Measurements from ENCODE around the gene N4BP2L1. TPM values are rescaled to one million over a fixed set of nuclear protein-coding genes. Genes with fewer than 3 reads are reported as not detected.

N4BP2L1 gene
- total RNA-seq, 4 donors from 2014 or later: 17.2 to 31.5 (median 21.7) TPM

DNA sequence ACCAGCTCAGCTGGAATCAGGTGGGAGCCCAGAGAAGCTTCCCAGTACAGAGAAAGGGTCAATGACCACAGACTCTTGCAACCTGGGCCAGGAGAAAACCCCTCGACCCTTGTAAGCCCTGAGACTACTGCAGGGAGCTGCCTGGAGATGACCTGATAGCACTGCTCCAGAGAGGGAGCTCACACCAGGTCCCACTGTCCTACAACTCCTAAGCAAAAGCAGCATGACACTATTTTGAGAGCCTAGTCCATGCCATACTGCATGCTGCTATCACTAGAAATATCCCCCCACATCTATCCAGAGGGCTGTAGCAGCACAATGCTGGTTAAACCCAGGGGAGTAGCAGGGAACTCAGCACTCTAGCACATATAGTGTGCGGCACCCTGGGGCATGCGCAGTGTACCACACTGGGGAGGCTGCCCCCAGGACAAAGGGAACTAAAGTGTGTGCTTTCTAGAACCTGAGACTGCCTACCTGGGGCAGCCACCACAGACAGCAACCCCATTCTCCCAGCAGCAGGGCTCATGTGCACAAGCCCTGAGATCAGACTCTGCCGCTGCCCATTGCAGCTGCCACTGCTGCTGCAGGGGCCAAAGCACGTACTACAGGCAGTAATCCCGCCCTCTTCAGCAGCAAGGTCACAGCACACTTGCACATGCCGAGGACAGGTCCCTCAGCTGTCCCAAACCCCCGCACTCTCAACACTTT is 27.1 kb upstream of the N4BP2L1 start:
- Histone ChIP-seq H3K27ac (no peak overlapping the region), H3K4me1 (no peaks in the 10 kb centered on the region), H3K4me3 (no peak overlapping the region), H3K9me3 (peaks cover 0 to 10% (median 0%) of the 10 kb centered on the region in 4 donors), H3K27me3 (no peaks in the 10 kb centered on the region), H3K36me3 (peaks cover 0 to 6% (median 0%) of the 10 kb centered on the region in 3 donors)
- no peak for DNase-seq
- no peak for TF ChIP-seq POLR2A (IDR thresholded peaks at IDR 0.05)
- TF ChIP-seq, protein P1, sequence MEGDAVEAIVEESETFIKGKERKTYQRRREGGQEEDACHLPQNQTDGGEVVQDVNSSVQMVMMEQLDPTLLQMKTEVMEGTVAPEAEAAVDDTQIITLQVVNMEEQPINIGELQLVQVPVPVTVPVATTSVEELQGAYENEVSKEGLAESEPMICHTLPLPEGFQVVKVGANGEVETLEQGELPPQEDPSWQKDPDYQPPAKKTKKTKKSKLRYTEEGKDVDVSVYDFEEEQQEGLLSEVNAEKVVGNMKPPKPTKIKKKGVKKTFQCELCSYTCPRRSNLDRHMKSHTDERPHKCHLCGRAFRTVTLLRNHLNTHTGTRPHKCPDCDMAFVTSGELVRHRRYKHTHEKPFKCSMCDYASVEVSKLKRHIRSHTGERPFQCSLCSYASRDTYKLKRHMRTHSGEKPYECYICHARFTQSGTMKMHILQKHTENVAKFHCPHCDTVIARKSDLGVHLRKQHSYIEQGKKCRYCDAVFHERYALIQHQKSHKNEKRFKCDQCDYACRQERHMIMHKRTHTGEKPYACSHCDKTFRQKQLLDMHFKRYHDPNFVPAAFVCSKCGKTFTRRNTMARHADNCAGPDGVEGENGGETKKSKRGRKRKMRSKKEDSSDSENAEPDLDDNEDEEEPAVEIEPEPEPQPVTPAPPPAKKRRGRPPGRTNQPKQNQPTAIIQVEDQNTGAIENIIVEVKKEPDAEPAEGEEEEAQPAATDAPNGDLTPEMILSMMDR (IDR thresholded peaks at IDR 0.05): no peak

DNA sequence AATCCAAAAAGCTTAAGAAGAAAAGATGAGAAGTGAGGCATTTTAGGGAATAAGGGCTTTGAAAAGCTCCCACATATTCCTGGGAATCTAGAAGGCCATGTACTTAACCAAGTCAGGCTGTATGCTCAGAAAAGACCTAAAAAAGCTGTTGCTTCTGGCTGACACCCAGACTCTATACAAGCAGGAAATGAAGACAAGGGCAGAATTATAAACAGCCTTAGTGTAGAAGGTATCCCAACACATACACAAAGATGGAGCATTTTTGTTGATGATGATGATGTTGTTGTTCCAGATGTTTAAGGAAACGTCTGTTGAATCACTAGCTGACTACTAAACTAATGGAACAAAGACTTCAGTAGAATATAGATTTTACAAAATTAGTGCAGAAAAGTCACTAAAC is 26.1 kb upstream of the N4BP2L1 start:
- H3K4me1 ChIP-seq: no peaks in the 10 kb centered on the region
- no peak overlapping the region for H3K27ac ChIP-seq
- no peak overlapping the region for H3K4me3 ChIP-seq
- peaks cover 0 to 10% (median 0%) of the 10 kb centered on the region in 4 donors for H3K9me3 ChIP-seq
- DNase-seq: no peak
- H3K36me3 ChIP-seq: peaks cover 0 to 6% (median 0%) of the 10 kb centered on the region in 3 donors
- no peaks in the 10 kb centered on the region for H3K27me3 ChIP-seq
- TF ChIP-seq POLR2A (IDR thresholded peaks at IDR 0.05): no peak
- TF ChIP-seq, protein P1 (IDR thresholded peaks at IDR 0.05): no peak

DNA sequence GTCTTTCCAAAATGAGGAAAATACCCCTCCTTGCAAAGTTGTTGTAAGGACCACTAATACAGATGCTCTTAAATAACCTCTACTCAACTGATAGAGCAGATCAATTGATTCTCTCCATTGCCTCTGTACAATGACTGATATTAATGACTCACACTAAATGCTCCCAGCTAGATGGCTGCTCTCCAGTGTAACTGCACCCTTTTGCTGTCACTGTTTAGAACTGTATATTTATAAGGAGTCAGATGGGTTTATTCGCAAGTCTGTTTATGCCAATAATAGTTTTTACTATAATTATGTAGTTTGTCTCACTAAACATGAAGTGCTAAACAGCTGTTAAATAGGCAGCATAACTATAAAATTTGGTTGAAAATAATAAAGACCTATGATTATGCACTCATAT is 21.0 kb upstream of the N4BP2L1 start:
- no peaks in the 10 kb centered on the region for H3K27me3 ChIP-seq
- H3K27ac ChIP-seq: no peak overlapping the region
- DNase-seq: no peak
- no peaks in the 10 kb centered on the region for H3K9me3 ChIP-seq
- no peak overlapping the region for H3K4me3 ChIP-seq
- H3K36me3 ChIP-seq: no peaks in the 10 kb centered on the region
- TF ChIP-seq, protein P1 (IDR thresholded peaks at IDR 0.05): no peak
- TF ChIP-seq POLR2A (IDR thresholded peaks at IDR 0.05): no peak
- H3K4me1 ChIP-seq: no peaks in the 10 kb centered on the region

DNA sequence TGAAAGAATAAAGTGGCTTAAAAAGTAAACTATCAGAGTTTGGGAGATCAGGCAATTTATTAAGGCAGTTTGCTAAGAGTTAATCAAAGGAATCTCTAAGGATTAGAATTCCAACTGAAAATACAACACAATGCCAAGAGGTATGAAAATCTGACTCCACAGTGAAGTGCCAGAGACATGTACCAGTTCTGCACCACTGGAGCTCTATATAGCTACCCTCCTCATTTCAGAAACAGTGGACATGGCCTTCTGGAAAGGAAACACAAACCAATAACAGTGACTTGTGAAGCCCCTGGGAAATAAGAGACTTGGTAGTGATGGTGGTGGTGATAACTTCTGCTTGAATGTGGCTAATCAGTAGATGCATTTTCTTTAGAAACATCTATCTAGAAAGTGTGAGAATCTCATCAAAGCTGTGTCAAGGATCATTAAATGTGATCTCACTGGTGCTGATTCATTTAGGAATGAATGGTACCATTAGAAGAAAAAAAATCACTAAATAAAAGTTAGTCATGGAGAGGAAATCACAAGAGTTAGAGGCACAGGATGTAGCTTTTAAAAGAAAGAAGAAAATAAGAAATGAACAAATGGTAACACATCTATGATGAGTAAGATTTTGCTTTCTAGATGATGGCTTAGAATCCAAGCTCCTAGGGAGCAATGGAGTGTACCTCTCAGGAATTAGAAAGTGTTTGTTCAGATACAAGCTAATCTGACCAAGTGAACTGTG is 20.1 kb upstream of the N4BP2L1 start:
- no peaks in the 10 kb centered on the region for H3K9me3 ChIP-seq
- DNase-seq: no peak
- H3K36me3 ChIP-seq: no peaks in the 10 kb centered on the region
- no peak for TF ChIP-seq POLR2A (IDR thresholded peaks at IDR 0.05)
- TF ChIP-seq, protein P1 (IDR thresholded peaks at IDR 0.05): no peak
- no peak overlapping the region for H3K4me3 ChIP-seq
- no peak overlapping the region for H3K27ac ChIP-seq
- H3K4me1 ChIP-seq: no peaks in the 10 kb centered on the region
- H3K27me3 ChIP-seq: no peaks in the 10 kb centered on the region

DNA sequence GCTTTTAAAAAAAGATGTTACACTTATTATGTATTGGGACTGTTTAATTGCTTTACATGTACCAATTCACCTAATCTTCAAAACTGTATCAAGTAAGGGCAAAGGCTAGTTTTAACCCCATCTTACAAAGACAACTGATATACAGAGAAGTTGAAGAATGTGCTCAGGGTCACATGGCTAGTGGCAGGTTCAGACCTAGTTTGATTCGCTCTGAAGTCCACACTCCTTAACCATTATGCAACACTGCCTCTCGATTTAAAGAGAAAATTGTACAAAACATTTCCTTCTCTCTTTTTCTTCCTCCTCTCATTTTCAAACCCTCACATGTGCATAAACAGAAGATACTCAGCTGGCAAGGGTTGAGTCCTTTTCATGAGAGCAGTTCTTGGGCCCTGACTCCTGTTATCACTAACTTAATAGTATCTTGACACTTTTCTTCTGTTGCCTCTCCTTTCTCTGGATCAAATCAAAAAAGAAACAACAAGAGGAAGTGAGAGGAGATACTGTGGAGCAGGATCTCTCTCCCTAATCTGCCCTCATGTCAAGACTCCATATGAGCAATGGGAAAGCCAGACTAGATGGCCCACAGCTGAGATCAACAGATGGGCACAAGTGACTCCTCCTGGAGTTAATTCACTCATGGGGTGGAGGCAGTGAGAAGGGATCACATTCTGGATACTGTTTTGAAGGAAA is 19.0 kb upstream of the N4BP2L1 start:
- Histone ChIP-seq H3K27ac (no peak overlapping the region), H3K36me3 (no peaks in the 10 kb centered on the region)
- no peak for DNase-seq

More for the DNA sequence above, 19.0 kb upstream of the N4BP2L1 start:
- Histone ChIP-seq H3K9me3 (no peaks in the 10 kb centered on the region), H3K4me3 (no peak overlapping the region), H3K4me1 (no peaks in the 10 kb centered on the region), H3K27me3 (no peaks in the 10 kb centered on the region)
- TF ChIP-seq, protein P1 (IDR thresholded peaks at IDR 0.05): no peak
- no peak for TF ChIP-seq POLR2A (IDR thresholded peaks at IDR 0.05)
